ENCODE results near the gene ROR2.
"Not testable (repeated sequence)": the region's sequence is repeated elsewhere in the genome, so short reads cannot be mapped to it uniquely, and the experiment has no call there.

ROR2 gene

GRCh38 chr9:91920630-91921350, 29.2 kb downstream of the ROR2 start:
- DNase-seq, result no peak

DNA sequence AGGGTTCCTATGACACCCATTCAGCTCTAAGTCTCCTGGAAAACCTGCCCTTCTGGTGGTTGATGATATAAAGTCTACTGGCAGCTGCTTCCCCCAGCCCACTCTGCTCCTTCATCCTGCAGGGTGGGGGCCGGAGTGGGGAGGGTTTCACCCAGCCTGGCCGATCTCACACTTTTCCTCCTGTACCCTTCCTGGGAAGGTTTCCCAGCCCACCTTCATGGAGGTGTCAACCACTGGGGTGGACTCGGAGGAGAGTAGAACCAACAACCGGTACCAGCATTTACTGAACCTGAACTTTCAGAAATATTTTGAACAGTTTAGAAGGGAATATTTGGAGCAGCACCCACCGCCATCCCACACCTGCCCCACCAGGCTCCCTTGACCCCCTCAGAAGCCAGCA, 30.4 kb downstream of the ROR2 start:
- DNase-seq, result no peak

GRCh38 chr9:91917436-91917835, 32.6 kb downstream of the ROR2 start:
- DNase-seq, result no peak

DNA sequence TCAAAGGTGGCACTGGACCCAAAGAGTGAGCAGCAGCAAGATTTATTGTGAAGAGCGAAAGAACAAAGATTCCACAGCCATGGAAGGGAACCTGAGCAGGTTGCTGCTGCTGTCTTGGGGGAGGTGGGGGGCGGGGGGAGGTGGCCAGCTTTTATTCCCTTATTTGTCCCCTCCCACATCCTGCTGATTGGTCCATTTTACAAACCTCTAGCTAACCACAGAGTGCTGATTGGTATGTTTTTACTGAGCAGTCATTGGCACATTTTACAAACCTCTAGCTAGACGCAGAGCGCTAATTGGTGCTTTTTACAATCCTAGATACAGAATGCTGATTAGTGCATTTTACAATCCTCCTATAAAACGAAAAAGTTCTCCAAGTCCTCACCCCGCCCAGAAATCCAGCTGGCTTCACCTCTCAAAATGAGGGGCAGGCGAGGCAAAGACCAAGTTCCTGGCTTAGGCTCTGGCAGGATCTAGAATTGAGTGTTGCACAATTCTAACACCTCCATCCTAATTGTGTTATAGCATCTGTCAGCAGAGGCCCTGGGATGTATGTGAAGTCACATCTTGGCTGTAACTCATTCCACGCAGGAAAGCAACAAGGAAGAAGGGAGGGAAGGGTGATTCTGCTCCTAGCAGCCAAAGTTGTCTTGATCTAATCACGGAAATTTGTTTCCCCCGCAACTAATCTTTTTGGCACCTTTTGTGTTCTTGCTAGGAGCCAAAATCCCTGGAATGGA, 34.3 kb downstream of the ROR2 start:
- no peak for DNase-seq

- no peak for DNase-seq
These were observed 35.1 kb downstream of the ROR2 start for GRCh38 chr9:91914937-91915336.

DNA sequence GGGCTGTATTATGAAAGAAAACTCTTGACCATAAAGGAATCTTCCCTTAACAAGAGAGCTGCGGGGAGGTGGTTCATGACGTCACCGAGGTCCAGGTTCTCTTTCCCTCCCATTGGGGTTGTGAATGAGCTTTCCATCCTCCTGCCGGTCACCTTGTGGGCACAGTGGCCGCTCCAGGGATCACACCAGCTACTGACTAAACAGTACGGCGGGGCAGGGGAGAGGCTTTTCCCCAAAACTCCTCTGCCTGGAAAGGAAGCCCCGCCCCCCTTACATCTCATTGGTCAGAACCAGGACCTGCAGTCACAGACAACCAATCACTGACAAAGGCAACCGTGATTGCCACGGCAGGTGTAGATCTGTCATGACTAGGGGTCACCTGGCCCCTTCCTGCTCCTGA, 35.6 kb downstream of the ROR2 start:
- DNase-seq, result no peak

GRCh38 chr9:91913986-91914385, 36.0 kb downstream of the ROR2 start:
- no peak for DNase-seq

- DNase-seq, result no peak
These were observed 36.9 kb downstream of the ROR2 start for GRCh38 chr9:91913096-91913495.

GRCh38 chr9:91911657-91912056, 38.4 kb downstream of the ROR2 start:
- no peak for DNase-seq

DNA sequence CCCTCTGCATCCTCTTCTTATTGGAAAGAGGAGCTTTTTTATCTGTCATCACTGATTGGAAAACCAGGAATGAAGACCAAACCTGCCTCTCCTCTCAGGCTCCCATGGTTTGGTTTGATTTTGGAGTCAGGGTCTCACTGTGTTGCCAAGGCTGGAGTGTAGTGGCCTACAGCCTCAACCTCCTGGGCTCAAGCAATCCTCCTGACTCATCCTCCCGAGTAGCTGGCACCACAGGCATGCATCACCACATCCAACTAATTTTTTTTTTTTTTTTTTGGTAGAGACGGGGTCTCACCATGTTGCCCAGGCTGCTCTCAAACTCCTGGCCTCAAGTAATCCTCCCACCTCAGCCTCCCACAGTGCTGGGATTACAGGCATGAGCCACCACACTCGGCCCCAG, 40.8 kb downstream of the ROR2 start:
- not testable (repeated sequence) for DNase-seq

DNA sequence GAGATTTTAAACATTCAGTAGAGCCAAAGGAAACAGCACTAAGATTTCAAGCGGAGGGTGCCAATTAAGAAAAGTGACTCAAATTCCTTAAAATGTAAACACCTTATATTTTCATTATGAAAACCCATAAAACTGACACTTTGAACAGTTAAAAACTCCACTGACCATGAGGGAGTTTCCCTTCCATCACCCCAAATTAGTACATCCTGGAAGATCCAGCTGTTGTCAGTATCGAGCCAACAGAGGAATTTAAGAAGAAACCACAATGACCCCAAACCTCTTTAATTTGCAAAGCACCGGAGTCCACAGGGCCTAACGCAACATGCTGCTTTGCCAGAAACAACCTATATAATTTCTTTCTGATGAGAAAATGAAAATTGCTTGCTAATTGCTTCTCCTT, 41.3 kb downstream of the ROR2 start:
- no peak for DNase-seq

DNA sequence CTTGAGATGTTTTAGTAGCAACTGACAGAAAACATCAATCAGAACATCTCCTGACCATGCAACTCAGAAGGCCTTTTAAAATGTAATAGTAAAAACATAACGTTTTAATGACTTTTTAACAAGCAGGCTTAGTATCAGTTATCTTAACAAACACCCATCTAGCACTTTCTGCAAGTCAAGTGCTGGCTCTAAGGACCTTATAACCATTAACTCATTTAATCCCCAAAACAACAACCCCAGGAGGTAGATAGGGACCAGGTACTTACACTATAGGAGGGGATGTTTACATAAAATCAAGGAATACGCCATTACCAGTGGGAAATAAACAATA, 41.8 kb downstream of the ROR2 start:
- peak; percentile 28 for DNase-seq

GRCh38 chr9:91907484-91908292, 42.3 kb downstream of the ROR2 start:
- DNase-seq, result peak; percentile 28

GRCh38 chr9:91905991-91906469, 44.0 kb downstream of the ROR2 start:
- DNase-seq, result no peak

DNA sequence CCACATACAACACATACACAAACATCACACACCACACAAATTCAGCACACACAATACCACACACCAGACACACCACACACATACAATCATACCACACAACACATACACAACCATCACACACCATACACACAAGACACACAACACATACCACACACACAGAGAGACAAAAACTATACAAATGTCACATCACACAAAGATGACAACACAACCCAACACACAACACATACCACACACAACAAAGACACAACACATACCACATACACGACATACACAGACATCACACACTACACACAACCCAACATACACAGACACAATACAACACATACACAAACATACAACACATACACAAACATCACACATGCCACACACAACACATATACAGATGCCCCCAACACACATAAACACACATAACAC, 44.8 kb downstream of the ROR2 start:
- no peak for DNase-seq

DNA sequence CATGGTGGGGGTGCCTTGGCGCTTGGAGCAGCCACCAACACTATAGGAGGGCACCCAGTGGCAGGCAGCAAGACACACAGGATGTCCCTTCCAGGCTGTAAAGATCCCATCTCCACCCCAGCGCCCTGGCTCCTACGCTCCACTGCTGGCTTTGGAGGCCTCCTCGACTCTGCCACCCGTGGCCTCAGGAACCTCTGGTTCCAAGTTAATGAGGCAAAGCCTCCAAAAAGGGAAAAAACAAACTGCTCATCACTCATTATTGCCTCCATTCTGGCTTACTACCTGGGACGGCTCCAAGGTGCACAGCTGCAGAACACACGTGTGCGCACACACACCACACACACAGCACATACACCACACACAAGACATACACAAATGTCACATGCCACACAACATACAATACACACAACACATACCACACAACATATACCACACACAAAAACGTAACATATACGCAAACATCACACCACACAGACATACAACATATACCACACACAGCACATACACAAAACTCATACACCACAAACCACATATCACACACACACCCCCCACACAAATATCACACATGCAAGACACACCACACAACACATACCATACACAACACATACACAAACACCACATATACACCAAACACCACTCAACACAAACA, 45.3 kb downstream of the ROR2 start:
- DNase-seq, result no peak

DNA sequence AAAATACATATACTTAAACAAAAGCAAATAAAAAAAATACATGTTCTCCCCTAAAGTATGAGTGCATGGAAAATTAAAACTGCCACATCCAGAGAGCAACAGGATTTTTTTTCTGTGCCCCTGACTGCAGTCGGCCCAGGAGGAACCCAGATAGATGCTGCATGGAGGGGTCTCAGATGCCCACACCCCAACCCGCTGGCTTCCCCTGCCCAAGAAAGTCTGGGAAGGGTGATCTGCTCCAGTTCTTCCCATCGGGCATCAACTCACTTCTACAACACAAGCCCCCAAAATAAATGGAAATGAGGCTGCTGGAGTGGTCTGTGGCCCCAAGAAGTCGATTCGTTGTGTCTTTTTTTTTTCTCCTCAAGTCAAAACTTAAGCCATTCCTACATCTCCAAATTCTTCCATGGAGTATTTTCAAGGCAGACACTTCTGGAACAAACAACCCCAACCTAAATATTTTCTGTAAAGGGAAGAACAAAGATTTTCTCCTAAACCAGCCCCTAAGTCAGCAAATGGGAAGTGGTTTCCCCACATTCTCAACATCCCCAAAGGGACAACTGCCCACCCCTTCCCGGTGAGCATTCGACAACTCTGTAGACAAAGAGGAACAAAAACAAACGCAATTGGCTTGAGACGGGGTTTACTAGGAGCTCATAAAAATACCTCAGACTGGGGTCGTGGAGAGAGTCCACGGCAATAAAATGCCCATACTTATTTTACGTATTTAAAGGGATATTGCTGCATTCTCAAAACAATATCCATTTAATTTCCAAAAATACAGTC, 46.7 kb downstream of the ROR2 start:
- DNase-seq, result no peak

DNA sequence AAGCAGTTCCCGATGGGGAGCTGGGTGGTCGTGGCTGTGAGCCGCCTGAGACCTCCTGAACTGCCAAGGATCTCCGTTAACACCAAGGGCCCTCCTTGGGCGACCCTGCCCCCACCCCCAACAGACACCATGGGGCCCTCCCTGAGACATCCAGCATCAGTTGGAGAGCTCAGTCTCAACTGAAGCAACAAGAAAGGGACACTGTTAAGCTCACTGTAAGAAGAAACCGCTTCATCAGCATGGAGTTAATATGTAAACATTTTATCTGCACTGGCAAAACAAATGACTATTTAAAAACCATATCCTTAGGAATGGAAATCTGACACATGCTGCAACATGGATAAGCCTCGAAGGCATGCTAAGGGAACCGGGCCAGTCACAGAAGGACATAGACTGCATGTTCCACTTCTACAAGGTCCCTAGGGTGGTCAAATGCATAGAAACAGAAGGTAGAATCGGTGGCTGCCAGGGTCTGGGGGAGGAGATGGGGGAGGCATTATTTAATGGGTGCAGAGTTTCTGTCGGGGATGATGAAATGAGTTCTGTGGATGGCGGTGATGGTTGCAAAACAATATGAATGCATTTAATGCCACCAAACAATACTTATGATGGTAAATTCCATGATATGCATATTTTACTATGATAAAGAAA, 47.4 kb downstream of the ROR2 start:
- DNase-seq, result no peak

DNA sequence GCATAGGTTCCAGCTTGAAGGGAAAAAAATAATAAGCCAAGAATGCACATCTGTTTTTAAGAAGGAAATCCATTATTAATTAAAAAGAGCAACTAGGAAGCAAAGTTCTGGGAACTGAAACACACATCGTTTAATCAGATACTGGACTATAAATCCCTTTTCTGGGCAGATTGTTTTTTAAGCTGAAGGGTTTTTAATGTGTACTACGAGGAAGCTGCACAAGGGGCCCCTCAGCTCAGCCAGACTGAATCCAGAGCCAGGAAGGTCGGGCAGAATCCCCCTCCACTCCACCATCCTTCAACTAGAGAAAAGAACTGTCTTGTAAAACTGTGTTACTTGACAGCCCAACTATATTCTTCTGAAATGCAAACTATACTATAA, 49.2 kb downstream of the ROR2 start:
- no peak for DNase-seq

DNA sequence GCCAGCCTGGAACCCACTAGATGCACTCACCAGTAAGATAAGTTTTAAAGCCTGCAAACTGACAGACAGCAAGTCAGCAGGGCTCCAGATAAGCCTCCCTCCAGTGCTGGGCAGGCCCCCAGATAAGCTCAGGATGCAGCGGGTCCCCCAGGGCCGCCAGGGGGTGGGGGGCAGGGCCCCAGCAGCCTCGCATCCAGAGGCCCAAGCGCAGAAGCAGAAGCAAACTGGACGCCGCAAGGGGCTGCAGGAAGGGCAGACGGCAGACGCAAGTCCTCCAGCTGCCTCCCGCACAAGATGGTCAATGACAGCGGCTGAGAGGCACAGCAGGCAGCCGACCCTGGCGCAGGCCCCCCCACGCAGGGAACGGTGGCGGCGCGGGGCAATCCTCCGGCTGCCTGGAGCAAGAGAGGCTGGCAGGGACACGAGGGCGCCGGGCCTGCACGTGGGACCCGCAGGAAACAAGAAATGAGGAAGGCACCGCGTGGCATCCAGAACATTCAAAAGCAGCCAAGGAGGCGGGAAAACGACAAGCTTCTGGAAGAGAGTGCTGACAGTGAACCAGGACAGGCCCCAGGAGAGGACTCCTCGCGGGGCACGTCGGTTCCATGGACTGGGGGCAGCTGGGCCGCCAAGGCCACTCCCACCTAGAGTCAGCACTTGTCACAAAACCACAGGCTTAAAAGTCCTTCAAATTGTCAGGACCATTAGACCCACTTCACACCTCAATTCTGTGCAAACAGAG, 49.8 kb downstream of the ROR2 start:
- peak; percentile 47 for DNase-seq

DNA sequence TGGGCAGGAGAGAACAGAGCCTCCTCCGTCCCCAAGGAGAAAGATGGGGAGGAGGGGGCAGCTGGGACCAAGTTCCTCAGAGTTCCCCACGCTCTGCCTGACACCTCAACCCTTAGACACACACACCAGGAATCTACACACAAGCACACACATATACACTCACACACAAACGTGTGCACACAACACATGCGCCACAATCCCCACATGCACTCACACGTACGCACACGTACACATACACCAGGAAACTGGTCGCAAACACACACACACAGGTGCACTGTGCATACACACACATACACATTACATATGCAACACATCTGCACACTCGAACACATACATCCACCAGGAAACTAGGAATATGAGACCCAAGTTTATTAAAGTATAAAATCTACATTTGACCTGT, 50.4 kb downstream of the ROR2 start:
- no peak for DNase-seq

Data from NCI-H345 (cell line).